Kidney epithelial cell (primary cell): ENCODE data around the gene UBE2L6. TPM values are rescaled to one million over a fixed set of nuclear protein-coding genes. Genes with fewer than 3 reads are reported as not detected.

ENCODE experiments used
- DNase-seq: peaks from one replicate; pipeline ENCODE4 v3.0.0-alpha.2; 2010; ENCODE audit warnings: low read depth
- H3K27me3 ChIP-seq: 2 replicates; pipeline ENCODE4 v1.6.0; 2011; ENCODE audit warnings: low read length; ENCODE audit not compliant: control insufficient read depth, insufficient read depth
- H3K36me3 ChIP-seq: 2 replicates; pipeline ENCODE4 v1.5.1; 2011; ENCODE audit warnings: low read length; ENCODE audit not compliant: control insufficient read depth, insufficient read depth
- H3K4me3 ChIP-seq: 2 replicates; pipeline ENCODE4 v1.5.1; 2011; ENCODE audit warnings: low read depth, mild to moderate bottlenecking, control low read depth, low read length
- CTCF ChIP-seq: IDR thresholded peaks from 2 replicates; pipeline ENCODE4 v1.5.1; 2011; ENCODE audit warnings: mild to moderate bottlenecking, moderate library complexity, low read length, control low read depth, inconsistent platforms; ENCODE audit not compliant: insufficient read depth, poor library complexity, severe bottlenecking
- total RNA-seq: library from RNA; depleted of rRNA; stranded (reverse); fragments of >200 nt; gene quantifications from 2 replicates; pipeline ENCODE4 v1.2.3, GENCODE V29; 2015

Gene UBE2L6
- total RNA-seq, 1 donor from 2014 or later: 47.1 TPM

- no peaks in the 10 kb centered on the region for H3K27me3 ChIP-seq
- H3K4me3 ChIP-seq: no peak overlapping the region
- no peak for TF ChIP-seq CTCF
- no peaks in the 10 kb centered on the region for H3K36me3 ChIP-seq
- no peak for DNase-seq
Observed at GRCh38 chr11:57560146-57560545, 7.3 kb downstream of the UBE2L6 start.

- H3K36me3 ChIP-seq: no peaks in the 10 kb centered on the region
- no peak for TF ChIP-seq CTCF
- no peak for DNase-seq
- H3K27me3 ChIP-seq: no peaks in the 10 kb centered on the region
- H3K4me3 ChIP-seq: no peak overlapping the region
Observed at GRCh38 chr11:57556041-57556440, 11.4 kb downstream of the UBE2L6 start.

- no peak overlapping the region for H3K4me3 ChIP-seq
- no peaks in the 10 kb centered on the region for H3K27me3 ChIP-seq
- no peak for DNase-seq
- no peaks in the 10 kb centered on the region for H3K36me3 ChIP-seq
- TF ChIP-seq CTCF: no peak
Observed at GRCh38 chr11:57555393-57555792, 12.1 kb downstream of the UBE2L6 start.

GRCh38 chr11:57552479-57552878 lies 15.0 kb downstream of the UBE2L6 start:
- no peak for TF ChIP-seq CTCF
- Histone ChIP-seq H3K36me3 (no peaks in the 10 kb centered on the region), H3K27me3 (no peaks in the 10 kb centered on the region), H3K4me3 (no peak overlapping the region)
- no peak for DNase-seq

GRCh38 chr11:57551941-57552340 lies 15.5 kb downstream of the UBE2L6 start:
- DNase-seq: no peak
- H3K27me3 ChIP-seq: no peaks in the 10 kb centered on the region
- H3K36me3 ChIP-seq: no peaks in the 10 kb centered on the region
- no peak overlapping the region for H3K4me3 ChIP-seq
- TF ChIP-seq CTCF: no peak

GRCh38 chr11:57549983-57550382 lies 17.5 kb downstream of the UBE2L6 start:
- H3K4me3 ChIP-seq: no peak overlapping the region
- no peaks in the 10 kb centered on the region for H3K36me3 ChIP-seq
- no peak for TF ChIP-seq CTCF
- no peak for DNase-seq
- H3K27me3 ChIP-seq: no peaks in the 10 kb centered on the region
